WTC11 (cell line): Measurements from ENCODE around the gene S100P. TPM values are rescaled to one million over a fixed set of nuclear protein-coding genes. Genes with fewer than 3 reads are reported as not detected.
A peak's percentile ranks its signal among the peaks of the same experiment; 100 is the strongest.

Experiments
- ATAC-seq: fragments of 200-7000 bp; cut with Tn5 transposase; 2 replicates; pipeline ENCODE4 v1.10.0; 2021; ENCODE audit warnings: mild to moderate bottlenecking, moderate library complexity
- CTCF ChIA-PET: fragments of 300-600 bp; sonication (Branson Sonifier 250); formaldehyde crosslinking; loops from one replicate; lab custom pipeline; 2021; ENCODE audit warnings: antibody characterized with exemption; lab: Charles Lee
- POLR2A ChIA-PET: fragments of 350-600 bp; sonication (Branson Sonifier 250); formaldehyde crosslinking; loops from one replicate; lab custom pipeline; 2021; ENCODE audit warnings: antibody characterized with exemption; lab: Charles Lee
- DNase-seq: peaks from one replicate; pipeline ENCODE4 v3.0.0; 2021; ENCODE audit warnings: low spot score
- H3K27ac Mint-ChIP-seq: 2 replicates; pipeline ENCODE4 v1.8.0; 2021; ENCODE audit warnings: mixed read lengths
- H3K27me3 Mint-ChIP-seq: 2 replicates; pipeline ENCODE4 v1.8.0; 2021; ENCODE audit warnings: low read depth, mild to moderate bottlenecking, moderate library complexity, mixed read lengths
- H3K36me3 Mint-ChIP-seq: 2 replicates; pipeline ENCODE4 v1.8.0; 2021; ENCODE audit warnings: mixed read lengths
- H3K4me1 Mint-ChIP-seq: 2 replicates; pipeline ENCODE4 v1.8.0; 2022; ENCODE audit warnings: mixed read lengths
- H3K4me3 Mint-ChIP-seq: 2 replicates; pipeline ENCODE4 v1.8.0; 2021; ENCODE audit warnings: mild to moderate bottlenecking, moderate library complexity, mixed read lengths
- H3K9me3 Mint-ChIP-seq: 2 replicates; pipeline ENCODE4 v1.8.0; 2021; ENCODE audit warnings: mixed read lengths
- FOXJ3 ChIP-seq: sonication (generic); formaldehyde crosslinking; IDR thresholded peaks from 2 replicates; pipeline ENCODE4 v1.9.0; 2021; ENCODE audit warnings: missing genetic modification reagents, mild to moderate bottlenecking, borderline replicate concordance
- FOXP1 ChIP-seq: sonication (generic); formaldehyde crosslinking; IDR thresholded peaks from 2 replicates; pipeline ENCODE4 v1.8.0; 2022; ENCODE audit warnings: missing genetic modification reagents, mild to moderate bottlenecking, moderate library complexity, borderline replicate concordance
- HMGA2 ChIP-seq: fragments of 250-450 bp; sonication (Bioruptor Pico); IDR thresholded peaks from 2 replicates; pipeline ENCODE4 v1.4.0; 2021; ENCODE audit warnings: mild to moderate bottlenecking, moderate library complexity
- NFE2L1 ChIP-seq: sonication (generic); formaldehyde crosslinking; IDR thresholded peaks from 2 replicates; pipeline ENCODE4 v1.8.1; 2023; ENCODE audit warnings: missing genetic modification reagents
- PRRX2 ChIP-seq: fragments of 250-450 bp; sonication (Bioruptor Pico); IDR thresholded peaks from 2 replicates; pipeline ENCODE4 v1.8.0; 2021; ENCODE audit warnings: mild to moderate bottlenecking
- RELA ChIP-seq: sonication (generic); formaldehyde crosslinking; IDR thresholded peaks from 2 replicates; pipeline ENCODE4 v1.8.1; 2022; ENCODE audit warnings: missing genetic modification reagents, mild to moderate bottlenecking, borderline replicate concordance
- SMAD3 ChIP-seq: sonication (generic); formaldehyde crosslinking; IDR thresholded peaks from 2 replicates; pipeline ENCODE4 v1.8.0; 2022; ENCODE audit warnings: missing genetic modification reagents, mild to moderate bottlenecking, borderline replicate concordance
- TEAD1 ChIP-seq: sonication (generic); formaldehyde crosslinking; IDR thresholded peaks from 2 replicates; pipeline ENCODE4 v1.8.0; 2022; ENCODE audit warnings: mild to moderate bottlenecking, missing genetic modification reagents
- ZNF138 ChIP-seq: sonication (generic); formaldehyde crosslinking; conservative IDR thresholded peaks from 2 replicates; pipeline ENCODE4 v1.8.1; 2022; ENCODE audit warnings: mild to moderate bottlenecking, moderate library complexity, missing genetic modification reagents
- ZNF232 ChIP-seq: sonication (generic); formaldehyde crosslinking; IDR thresholded peaks from 2 replicates; pipeline ENCODE4 v1.8.0; 2022; ENCODE audit warnings: mild to moderate bottlenecking, missing genetic modification reagents
- ZNF423 ChIP-seq: fragments of 250-450 bp; sonication (Bioruptor Pico); IDR thresholded peaks from 2 replicates; pipeline ENCODE4 v2.1.2; 2022; ENCODE audit warnings: mild to moderate bottlenecking, moderate library complexity
- total RNA-seq: library from RNA; stranded (reverse); gene quantifications from 3 replicates; pipeline ENCODE4 v1.2.3, GENCODE V29; 2021
- TF ChIP-seq, protein P1 (sequence below): fragments of 250-450 bp; sonication (Bioruptor Pico); conservative IDR thresholded peaks from 2 replicates; pipeline ENCODE4 v1.9.0; 2021; ENCODE audit warnings: mild to moderate bottlenecking
- TF ChIP-seq, protein P2 (sequence below): sonication (generic); formaldehyde crosslinking; IDR thresholded peaks from 2 replicates; pipeline ENCODE4 v1.8.1; 2022; ENCODE audit warnings: mild to moderate bottlenecking, missing genetic modification reagents, moderate library complexity, borderline replicate concordance
- TF ChIP-seq, protein P3 (sequence below): fragments of 250-450 bp; sonication (Bioruptor Pico); IDR thresholded peaks from 2 replicates; pipeline ENCODE4 v1.8.0; 2021; ENCODE audit warnings: mild to moderate bottlenecking
- TF ChIP-seq, protein P4 (sequence below): sonication (generic); formaldehyde crosslinking; IDR thresholded peaks from 2 replicates; pipeline ENCODE4 v1.8.0; 2022; ENCODE audit warnings: missing genetic modification reagents
- TF ChIP-seq, protein P5 (sequence below): fragments of 250-450 bp; sonication (Bioruptor Pico); IDR thresholded peaks from 2 replicates; pipeline ENCODE4 v1.9.0; 2021; ENCODE audit warnings: mild to moderate bottlenecking
- TF ChIP-seq, protein P6 (sequence below): sonication (generic); formaldehyde crosslinking; conservative IDR thresholded peaks from 2 replicates; pipeline ENCODE4 v1.8.1; 2023; ENCODE audit warnings: mild to moderate bottlenecking, low read depth, missing genetic modification reagents, moderate library complexity
- TF ChIP-seq, protein P7 (sequence below): sonication (generic); formaldehyde crosslinking; conservative IDR thresholded peaks from 2 replicates; pipeline ENCODE4 v1.8.1; 2022; ENCODE audit warnings: mild to moderate bottlenecking, missing genetic modification reagents

Gene S100P
- total RNA-seq, 1 experiment from 2014 or later = not detected

DNA sequence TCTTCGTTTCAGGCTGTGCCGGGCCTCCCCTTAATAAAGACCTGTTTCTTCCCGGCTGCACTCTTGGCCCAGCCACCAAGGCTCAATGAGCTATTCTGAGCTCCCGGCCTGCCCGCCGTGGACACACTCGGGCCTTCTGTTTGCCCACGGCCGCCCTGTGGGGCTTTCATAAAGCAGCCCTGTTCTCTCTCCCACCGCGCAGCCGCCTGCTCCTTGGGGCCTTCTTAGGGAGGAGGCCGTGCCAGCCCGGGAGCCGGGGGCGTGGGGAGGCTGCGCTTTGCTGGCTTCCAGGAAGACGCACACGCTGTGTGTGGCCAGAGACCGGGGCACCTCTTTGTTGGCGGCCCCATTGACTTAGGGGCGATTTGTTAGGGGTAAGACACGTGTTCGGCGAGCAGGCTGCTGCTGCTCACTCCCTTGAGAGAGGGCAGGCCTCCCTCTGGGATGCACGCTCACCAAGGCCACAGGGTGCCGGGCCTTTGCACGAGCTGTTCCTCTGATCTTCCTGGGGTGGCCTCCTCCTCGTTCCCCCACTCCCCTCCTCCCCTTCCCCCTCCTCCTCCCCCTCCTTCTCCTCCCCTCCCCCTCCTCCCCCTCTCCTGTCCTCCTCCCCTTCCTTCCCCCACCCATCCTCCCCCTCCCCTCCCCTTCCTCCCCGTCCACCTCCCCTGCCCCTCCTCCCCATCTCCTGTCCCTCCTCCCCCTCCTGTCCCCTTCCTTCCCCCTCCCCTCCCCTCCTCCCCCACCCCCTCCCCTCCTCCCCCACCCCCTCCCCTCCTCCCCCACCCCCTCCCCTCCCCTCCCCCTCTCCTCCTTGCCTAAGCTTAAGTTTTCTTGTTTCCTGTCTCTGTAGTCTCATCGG is 33.6 kb downstream of the S100P start:
- CTCF ChIA-PET = interaction anchor here (0.6 to 1.8 kb wide), 4 partner anchors 26 to 344 kb away, joined by 3 to 5 read pairs (median 4); partner anchors contain the start of gene TADA2B
- DNase-seq (no peak), ATAC-seq (peak; percentile 40)
- no peaks in the 10 kb centered on the region for H3K27me3 Mint-ChIP-seq
- TF ChIP-seq, protein P1, sequence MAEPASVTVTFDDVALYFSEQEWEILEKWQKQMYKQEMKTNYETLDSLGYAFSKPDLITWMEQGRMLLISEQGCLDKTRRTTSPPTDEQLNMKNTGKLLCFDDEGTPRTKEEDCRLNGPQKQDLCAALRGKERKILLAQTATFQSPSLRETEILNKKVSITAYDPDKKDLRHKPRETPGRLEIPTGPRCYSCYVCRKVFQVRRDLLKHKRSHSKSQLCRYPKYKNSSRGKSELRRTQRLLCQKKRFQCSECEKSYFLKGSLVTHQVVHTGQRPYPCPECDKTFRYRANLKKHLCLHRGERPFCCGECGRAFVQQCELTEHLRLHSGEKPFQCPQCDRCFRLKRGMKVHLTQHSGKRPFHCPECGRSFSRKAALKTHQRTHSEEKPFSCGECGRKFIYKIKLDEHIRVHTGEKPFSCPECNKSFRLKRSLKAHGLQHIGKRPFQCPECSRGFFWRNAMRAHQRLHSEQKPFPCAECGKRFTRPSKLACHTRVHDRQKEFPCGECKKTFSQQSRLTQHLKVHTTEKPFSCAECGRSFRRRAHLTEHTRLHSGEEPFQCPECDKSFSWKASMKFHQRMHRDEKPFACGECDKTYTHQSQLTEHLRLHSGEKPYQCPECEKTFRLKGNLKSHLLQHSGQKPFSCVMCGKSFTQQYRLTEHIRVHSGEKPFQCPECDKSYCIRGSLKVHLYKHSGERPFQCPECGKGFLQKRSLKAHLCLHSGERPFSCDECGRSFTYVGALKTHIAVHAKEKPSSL = no peak
- no peak for TF ChIP-seq FOXJ3
- TF ChIP-seq, protein P2, sequence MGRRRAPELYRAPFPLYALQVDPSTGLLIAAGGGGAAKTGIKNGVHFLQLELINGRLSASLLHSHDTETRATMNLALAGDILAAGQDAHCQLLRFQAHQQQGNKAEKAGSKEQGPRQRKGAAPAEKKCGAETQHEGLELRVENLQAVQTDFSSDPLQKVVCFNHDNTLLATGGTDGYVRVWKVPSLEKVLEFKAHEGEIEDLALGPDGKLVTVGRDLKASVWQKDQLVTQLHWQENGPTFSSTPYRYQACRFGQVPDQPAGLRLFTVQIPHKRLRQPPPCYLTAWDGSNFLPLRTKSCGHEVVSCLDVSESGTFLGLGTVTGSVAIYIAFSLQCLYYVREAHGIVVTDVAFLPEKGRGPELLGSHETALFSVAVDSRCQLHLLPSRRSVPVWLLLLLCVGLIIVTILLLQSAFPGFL (CRISPR knock-in tag) = no peak
- no peak for TF ChIP-seq SMAD3 (CRISPR knock-in tag)
- TF ChIP-seq TEAD1 = no peak
- TF ChIP-seq, protein P3, sequence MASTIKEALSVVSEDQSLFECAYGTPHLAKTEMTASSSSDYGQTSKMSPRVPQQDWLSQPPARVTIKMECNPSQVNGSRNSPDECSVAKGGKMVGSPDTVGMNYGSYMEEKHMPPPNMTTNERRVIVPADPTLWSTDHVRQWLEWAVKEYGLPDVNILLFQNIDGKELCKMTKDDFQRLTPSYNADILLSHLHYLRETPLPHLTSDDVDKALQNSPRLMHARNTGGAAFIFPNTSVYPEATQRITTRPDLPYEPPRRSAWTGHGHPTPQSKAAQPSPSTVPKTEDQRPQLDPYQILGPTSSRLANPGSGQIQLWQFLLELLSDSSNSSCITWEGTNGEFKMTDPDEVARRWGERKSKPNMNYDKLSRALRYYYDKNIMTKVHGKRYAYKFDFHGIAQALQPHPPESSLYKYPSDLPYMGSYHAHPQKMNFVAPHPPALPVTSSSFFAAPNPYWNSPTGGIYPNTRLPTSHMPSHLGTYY (CRISPR knock-in tag) = no peak
- no peaks in the 10 kb centered on the region for H3K36me3 Mint-ChIP-seq
- no peak overlapping the region for H3K27ac Mint-ChIP-seq
- no peak overlapping the region for H3K4me3 Mint-ChIP-seq
- peaks cover 16% of the 10 kb centered on the region for H3K4me1 Mint-ChIP-seq
- no peaks in the 10 kb centered on the region for H3K9me3 Mint-ChIP-seq
- POLR2A ChIA-PET = no interaction called here

DNA sequence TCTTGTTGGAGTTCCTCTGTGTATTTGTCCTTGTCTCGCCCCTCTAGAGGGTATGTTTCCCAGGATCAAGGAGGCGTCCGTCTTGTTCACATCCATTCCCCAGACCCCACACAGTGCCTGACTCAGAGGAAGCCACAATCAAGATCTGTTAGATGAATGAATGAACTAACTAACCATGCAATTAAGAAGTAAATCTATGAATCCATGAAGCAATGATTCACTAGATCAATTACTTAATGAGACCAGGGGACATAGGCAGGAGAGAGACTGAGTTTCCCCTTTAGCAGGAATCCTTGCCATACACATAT is 34.2 kb downstream of the S100P start:
- POLR2A ChIA-PET = no interaction called here
- H3K36me3 Mint-ChIP-seq = no peaks in the 10 kb centered on the region
- no peaks in the 10 kb centered on the region for H3K27me3 Mint-ChIP-seq
- TF ChIP-seq ZNF423 (CRISPR knock-in tag) = no peak
- TF ChIP-seq ZNF232 = no peak
- TF ChIP-seq PRRX2 (CRISPR knock-in tag) = no peak
- TF ChIP-seq, protein P4, sequence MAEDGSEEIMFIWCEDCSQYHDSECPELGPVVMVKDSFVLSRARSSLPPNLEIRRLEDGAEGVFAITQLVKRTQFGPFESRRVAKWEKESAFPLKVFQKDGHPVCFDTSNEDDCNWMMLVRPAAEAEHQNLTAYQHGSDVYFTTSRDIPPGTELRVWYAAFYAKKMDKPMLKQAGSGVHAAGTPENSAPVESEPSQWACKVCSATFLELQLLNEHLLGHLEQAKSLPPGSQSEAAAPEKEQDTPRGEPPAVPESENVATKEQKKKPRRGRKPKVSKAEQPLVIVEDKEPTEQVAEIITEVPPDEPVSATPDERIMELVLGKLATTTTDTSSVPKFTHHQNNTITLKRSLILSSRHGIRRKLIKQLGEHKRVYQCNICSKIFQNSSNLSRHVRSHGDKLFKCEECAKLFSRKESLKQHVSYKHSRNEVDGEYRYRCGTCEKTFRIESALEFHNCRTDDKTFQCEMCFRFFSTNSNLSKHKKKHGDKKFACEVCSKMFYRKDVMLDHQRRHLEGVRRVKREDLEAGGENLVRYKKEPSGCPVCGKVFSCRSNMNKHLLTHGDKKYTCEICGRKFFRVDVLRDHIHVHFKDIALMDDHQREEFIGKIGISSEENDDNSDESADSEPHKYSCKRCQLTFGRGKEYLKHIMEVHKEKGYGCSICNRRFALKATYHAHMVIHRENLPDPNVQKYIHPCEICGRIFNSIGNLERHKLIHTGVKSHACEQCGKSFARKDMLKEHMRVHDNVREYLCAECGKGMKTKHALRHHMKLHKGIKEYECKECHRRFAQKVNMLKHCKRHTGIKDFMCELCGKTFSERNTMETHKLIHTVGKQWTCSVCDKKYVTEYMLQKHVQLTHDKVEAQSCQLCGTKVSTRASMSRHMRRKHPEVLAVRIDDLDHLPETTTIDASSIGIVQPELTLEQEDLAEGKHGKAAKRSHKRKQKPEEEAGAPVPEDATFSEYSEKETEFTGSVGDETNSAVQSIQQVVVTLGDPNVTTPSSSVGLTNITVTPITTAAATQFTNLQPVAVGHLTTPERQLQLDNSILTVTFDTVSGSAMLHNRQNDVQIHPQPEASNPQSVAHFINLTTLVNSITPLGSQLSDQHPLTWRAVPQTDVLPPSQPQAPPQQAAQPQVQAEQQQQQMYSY (CRISPR knock-in tag) = no peak
- no peak for TF ChIP-seq FOXP1 (CRISPR knock-in tag)
- TF ChIP-seq, protein P5, sequence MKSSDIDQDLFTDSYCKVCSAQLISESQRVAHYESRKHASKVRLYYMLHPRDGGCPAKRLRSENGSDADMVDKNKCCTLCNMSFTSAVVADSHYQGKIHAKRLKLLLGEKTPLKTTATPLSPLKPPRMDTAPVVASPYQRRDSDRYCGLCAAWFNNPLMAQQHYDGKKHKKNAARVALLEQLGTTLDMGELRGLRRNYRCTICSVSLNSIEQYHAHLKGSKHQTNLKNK = no peak
- TF ChIP-seq HMGA2 (CRISPR knock-in tag) = no peak
- TF ChIP-seq RELA (CRISPR knock-in tag) = no peak
- TF ChIP-seq, protein P6, sequence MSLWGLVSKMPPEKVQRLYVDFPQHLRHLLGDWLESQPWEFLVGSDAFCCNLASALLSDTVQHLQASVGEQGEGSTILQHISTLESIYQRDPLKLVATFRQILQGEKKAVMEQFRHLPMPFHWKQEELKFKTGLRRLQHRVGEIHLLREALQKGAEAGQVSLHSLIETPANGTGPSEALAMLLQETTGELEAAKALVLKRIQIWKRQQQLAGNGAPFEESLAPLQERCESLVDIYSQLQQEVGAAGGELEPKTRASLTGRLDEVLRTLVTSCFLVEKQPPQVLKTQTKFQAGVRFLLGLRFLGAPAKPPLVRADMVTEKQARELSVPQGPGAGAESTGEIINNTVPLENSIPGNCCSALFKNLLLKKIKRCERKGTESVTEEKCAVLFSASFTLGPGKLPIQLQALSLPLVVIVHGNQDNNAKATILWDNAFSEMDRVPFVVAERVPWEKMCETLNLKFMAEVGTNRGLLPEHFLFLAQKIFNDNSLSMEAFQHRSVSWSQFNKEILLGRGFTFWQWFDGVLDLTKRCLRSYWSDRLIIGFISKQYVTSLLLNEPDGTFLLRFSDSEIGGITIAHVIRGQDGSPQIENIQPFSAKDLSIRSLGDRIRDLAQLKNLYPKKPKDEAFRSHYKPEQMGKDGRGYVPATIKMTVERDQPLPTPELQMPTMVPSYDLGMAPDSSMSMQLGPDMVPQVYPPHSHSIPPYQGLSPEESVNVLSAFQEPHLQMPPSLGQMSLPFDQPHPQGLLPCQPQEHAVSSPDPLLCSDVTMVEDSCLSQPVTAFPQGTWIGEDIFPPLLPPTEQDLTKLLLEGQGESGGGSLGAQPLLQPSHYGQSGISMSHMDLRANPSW (CRISPR knock-in tag) = no peak
- no peak for TF ChIP-seq NFE2L1 (CRISPR knock-in tag)
- TF ChIP-seq ZNF138 (CRISPR knock-in tag) = no peak
- TF ChIP-seq, protein P7, sequence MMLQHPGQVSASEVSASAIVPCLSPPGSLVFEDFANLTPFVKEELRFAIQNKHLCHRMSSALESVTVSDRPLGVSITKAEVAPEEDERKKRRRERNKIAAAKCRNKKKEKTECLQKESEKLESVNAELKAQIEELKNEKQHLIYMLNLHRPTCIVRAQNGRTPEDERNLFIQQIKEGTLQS (CRISPR knock-in tag) = no peak
- TF ChIP-seq, all 79 proteins: peak for 0
- DNase-seq = no peak
- no peak for ATAC-seq
- peaks cover 16% of the 10 kb centered on the region for H3K4me1 Mint-ChIP-seq
- CTCF ChIA-PET = interaction anchor here (0.6 to 3.8 kb wide), 3 partner anchors 26 to 343 kb away, joined by 3 to 13 read pairs (median 4); no protein-coding TSS in a partner anchor
- H3K4me3 Mint-ChIP-seq = no peak overlapping the region
- no peak overlapping the region for H3K27ac Mint-ChIP-seq
- no peaks in the 10 kb centered on the region for H3K9me3 Mint-ChIP-seq
